A673 (cell line): ENCODE results near the gene RPTOR. TPM values are rescaled to one million over a fixed set of nuclear protein-coding genes. Genes with fewer than 3 reads are reported as not detected.

ENCODE experiments used
- BruUV-seq: library from RNA; stranded (reverse); fragments of 400-500 nt; replicated peaks from 2 replicates; lab custom pipeline; 2021; lab: Mats Ljungman, UMichigan
- CTCF ChIA-PET: fragments of 300-600 bp; sonication (Branson Sonifier 250); formaldehyde crosslinking; loops from one replicate; lab custom pipeline; 2022; ENCODE audit warnings: antibody characterized with exemption; lab: Charles Lee
- POLR2A ChIA-PET: fragments of 300-600 bp; sonication (Branson Sonifier 250); formaldehyde crosslinking; loops from one replicate; lab custom pipeline; 2022; ENCODE audit warnings: antibody characterized with exemption; ENCODE audit not compliant: low non-redundant PET; lab: Charles Lee
- DNase-seq: peaks from one replicate; pipeline ENCODE4 v3.0.0-alpha.2; 2015; ENCODE audit warnings: low spot score
- H3K27ac ChIP-seq: fragments of 200-600 bp; sonication (generic); 2 replicates; pipeline ENCODE4 v1.5.1; 2016; ENCODE audit warnings: mixed run types, low read depth, mild to moderate bottlenecking, mixed read lengths, antibody characterized with exemption, low read length; ENCODE audit not compliant: poor library complexity, severe bottlenecking
- H3K27me3 ChIP-seq: fragments of 200-600 bp; sonication (generic); replicated peaks from 2 replicates; pipeline ENCODE4 v1.6.1; 2017; ENCODE audit warnings: mixed run types, low read depth, mild to moderate bottlenecking, mixed read lengths, antibody characterized with exemption, low read length; ENCODE audit not compliant: insufficient read depth, poor library complexity
- H3K36me3 ChIP-seq: fragments of 200-600 bp; sonication (generic); 2 replicates; pipeline ENCODE4 v1.6.1; 2016; ENCODE audit warnings: mixed run types, mild to moderate bottlenecking, mixed read lengths, antibody characterized with exemption, low read length; ENCODE audit not compliant: insufficient read depth, poor library complexity, severe bottlenecking
- H3K4me1 ChIP-seq: fragments of 200-600 bp; sonication (generic); 2 replicates; pipeline ENCODE4 v1.6.1; 2017; ENCODE audit warnings: mixed run types, mild to moderate bottlenecking, mixed read lengths, antibody characterized with exemption, low read length; ENCODE audit not compliant: insufficient read depth, poor library complexity, severe bottlenecking
- H3K4me3 ChIP-seq: fragments of 200-600 bp; sonication (generic); 2 replicates; pipeline ENCODE4 v1.5.1; 2016; ENCODE audit warnings: low read depth, mixed run types, mild to moderate bottlenecking, mixed read lengths, low read length; ENCODE audit not compliant: poor library complexity, severe bottlenecking
- H3K9me3 ChIP-seq: fragments of 200-600 bp; sonication (generic); 2 replicates; pipeline ENCODE4 v1.6.1; 2016; ENCODE audit warnings: mixed run types, low read depth, mild to moderate bottlenecking, mixed read lengths, antibody characterized with exemption, low read length; ENCODE audit not compliant: poor library complexity, severe bottlenecking
- CTCF ChIP-seq: fragments of 300-800, 200-600 bp; sonication (generic); conservative IDR thresholded peaks from 2 replicates; pipeline ENCODE4 v1.5.1; 2017; ENCODE audit warnings: low read depth, mild to moderate bottlenecking, antibody characterized with exemption, low read length, moderate library complexity, mixed read lengths
- EZH2 ChIP-seq: fragments of 200-600 bp; sonication (generic); IDR thresholded peaks from 2 replicates; pipeline ENCODE4 v1.6.1; 2017; ENCODE audit warnings: borderline replicate concordance, low read depth, mild to moderate bottlenecking, mixed read lengths, antibody characterized with exemption, low read length; ENCODE audit not compliant: poor library complexity, severe bottlenecking
- intact Hi-C: fragments of 100-400 bp; cut with micrococcal nuclease; formaldehyde crosslinking; loops from one replicate; pipeline ENCODE4 v1.10.0; 2022; ENCODE audit not compliant: unreplicated experiment
- total RNA-seq: library from RNA; stranded (reverse); gene quantifications from 2 replicates; pipeline ENCODE4 v1.2.3, GENCODE V29; 2021

RPTOR gene
- total RNA-seq, 1 experiment from 2014 or later, result 55.2 TPM

GRCh38 chr17:80517641-80518040 lies 27.0 kb upstream of the RPTOR start:
- H3K9me3 ChIP-seq, result no peaks in the 10 kb centered on the region
- H3K4me1 ChIP-seq, result no peaks in the 10 kb centered on the region
- ChIA-PET POLR2A (no interaction called here), CTCF (no interaction called here)
- H3K27ac ChIP-seq, result no peak overlapping the region
- H3K36me3 ChIP-seq, result no peaks in the 10 kb centered on the region
- H3K27me3 ChIP-seq, result no peaks in the 10 kb centered on the region
- BruUV-seq, result no TSS peak
- TF ChIP-seq EZH2 (no peak), CTCF (no peak)
- no peak overlapping the region for H3K4me3 ChIP-seq
- no peak for DNase-seq
- intact Hi-C loops, result no loop called here

- no peaks in the 10 kb centered on the region for H3K9me3 ChIP-seq
- ChIA-PET POLR2A (no interaction called here), CTCF (no interaction called here)
- intact Hi-C loops, result no loop called here
- BruUV-seq, result no TSS peak
- no peaks in the 10 kb centered on the region for H3K36me3 ChIP-seq
- H3K4me1 ChIP-seq, result no peaks in the 10 kb centered on the region
- H3K4me3 ChIP-seq, result no peak overlapping the region
- DNase-seq, result no peak
- H3K27ac ChIP-seq, result no peak overlapping the region
- TF ChIP-seq EZH2 (no peak), CTCF (no peak)
- H3K27me3 ChIP-seq, result no peaks in the 10 kb centered on the region
Measured at GRCh38 chr17:80518392-80518791, 26.2 kb upstream of the RPTOR start.

DNA sequence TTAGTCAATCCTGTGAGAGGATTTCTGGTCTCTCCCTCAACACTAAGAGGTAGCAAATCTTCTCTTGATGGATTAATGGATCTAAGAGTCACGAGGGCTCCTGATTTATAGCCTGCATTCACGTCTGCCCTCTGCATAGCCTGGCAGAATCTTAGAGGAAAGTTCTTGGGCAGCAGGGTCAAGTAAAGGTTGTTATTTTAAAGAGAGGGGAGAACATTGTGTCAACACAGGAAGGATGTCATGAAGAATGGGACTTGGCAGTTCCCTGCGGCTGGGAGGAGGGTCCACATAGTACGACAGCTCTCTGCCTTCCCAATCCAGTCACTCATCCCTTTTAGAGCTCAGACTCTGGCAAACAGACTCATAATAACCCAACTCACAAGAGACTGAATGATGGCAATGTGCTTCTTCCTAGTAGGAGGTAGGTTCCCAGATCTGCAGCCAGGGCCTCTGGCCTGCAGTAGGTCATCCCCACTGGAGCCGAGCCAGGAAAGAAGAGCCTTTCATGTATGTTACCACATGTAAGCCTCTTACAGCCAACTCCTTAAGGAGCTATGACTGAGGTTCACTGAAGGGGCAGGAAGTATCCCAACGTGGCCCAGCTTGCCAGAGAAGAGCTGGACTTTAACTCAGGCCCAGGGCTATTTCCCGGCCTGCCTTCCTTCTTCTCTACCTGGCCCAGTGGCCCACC lies 25.4 kb upstream of the RPTOR start:
- intact Hi-C loops, result no loop called here
- no peaks in the 10 kb centered on the region for H3K27me3 ChIP-seq
- CTCF ChIA-PET, result no interaction called here
- H3K36me3 ChIP-seq, result no peaks in the 10 kb centered on the region
- DNase-seq, result no peak
- H3K27ac ChIP-seq, result no peak overlapping the region
- no TSS peak for BruUV-seq
- H3K4me1 ChIP-seq, result no peaks in the 10 kb centered on the region
- POLR2A ChIA-PET, result no interaction called here
- no peak overlapping the region for H3K4me3 ChIP-seq
- TF ChIP-seq CTCF (no peak), EZH2 (no peak)
- H3K9me3 ChIP-seq, result no peaks in the 10 kb centered on the region
